Breast epithelium (tissue), 3 donors: ENCODE data around the gene WARS2.

Experiments used
- CTCF ChIP-seq, 3 donors: fragments of 450-650 bp; IDR thresholded peaks; one replicate each; pipeline ENCODE4 v1.5.1; 2016 to 2017; ENCODE audit warnings: antibody characterized with exemption in 3 of 3, mild to moderate bottlenecking in 3 of 3, moderate library complexity in 3 of 3
- POLR2AphosphoS5 ChIP-seq, 3 donors: sonication (generic); formaldehyde crosslinking; IDR thresholded peaks; one replicate each; pipeline ENCODE4 v1.6.1; 2017; ENCODE audit warnings: antibody characterized with exemption in 3 of 3

GRCh38 chr1:119055568-119055967 is 84.9 kb downstream of the WARS2 start:
- TF ChIP-seq POLR2AphosphoS5 (IDR thresholded peaks at IDR 0.05) (no peak), CTCF (IDR thresholded peaks at IDR 0.05) (no peak)
